ENCODE data around the gene DMKN.

Gene DMKN

GRCh38 chr19:35460608-35461007, 52.8 kb downstream of the DMKN start:
- no peak for DNase-seq

GRCh38 chr19:35459414-35460082, 53.9 kb downstream of the DMKN start:
- peak; percentile 82 for DNase-seq

- peak; percentile 96 for DNase-seq
Measured at GRCh38 chr19:35458731-35459391, 54.6 kb downstream of the DMKN start.

- DNase-seq = no peak
Measured at GRCh38 chr19:35458192-35458591, 55.3 kb downstream of the DMKN start.

- no peak for DNase-seq
Measured at GRCh38 chr19:35457173-35457572, 56.3 kb downstream of the DMKN start.

GRCh38 chr19:35455616-35456201, 57.7 kb downstream of the DMKN start:
- peak; percentile 44 for DNase-seq

- no peak for DNase-seq
Measured at GRCh38 chr19:35454663-35455062, 58.8 kb downstream of the DMKN start.

GRCh38 chr19:35451338-35452096, 61.9 kb downstream of the DMKN start:
- no peak for DNase-seq

GRCh38 chr19:35449359-35450043, 63.9 kb downstream of the DMKN start:
- DNase-seq = peak; percentile 92

GRCh38 chr19:35447606-35448469, 65.6 kb downstream of the DMKN start, which contains the start of gene FFAR2:
Gene FFAR2 (plus strand): TSS chr19:35448257. CDS start chr19:35449715, 1,458 bp downstream.
- no peak for DNase-seq
